HCT116 (cell line): ENCODE measurements around the gene MPZL2.

ENCODE experiments used
- CTCF ChIP-seq, 3 experiments: fragments of 200-600 bp in 1 of 3; sonication (generic) in 1 of 3; IDR thresholded peaks in 2 of 3; conservative IDR thresholded peaks in 1 of 3; 2 replicates each; pipeline ENCODE4 v1.5.1; 2012 to 2017; ENCODE audit warnings: low read depth in 2 of 3, low read length in 2 of 3, antibody characterized with exemption in 1 of 3, borderline replicate concordance in 1 of 3, control low read depth in 1 of 3, mild to moderate bottlenecking in 1 of 3, mixed read lengths in 1 of 3, mixed run types in 1 of 3, moderate library complexity in 1 of 3; ENCODE audit not compliant: insufficient read depth in 1 of 3
- TCF7L2 ChIP-seq: IDR thresholded peaks from 2 replicates; pipeline ENCODE4 v1.7.0; 2011; ENCODE audit warnings: borderline replicate concordance, inconsistent platforms; ENCODE audit not compliant: insufficient read depth, insufficient read length; ENCODE audit errors: extremely low read depth
- TF ChIP-seq, protein P1 (sequence below): IDR thresholded peaks from 2 replicates; pipeline ENCODE4 v1.6.1; 2011; ENCODE audit warnings: mild to moderate bottlenecking, low read length, moderate library complexity; ENCODE audit not compliant: insufficient replicate concordance; ENCODE audit errors: extremely low read depth
- TF ChIP-seq, protein P2 (sequence below): IDR thresholded peaks from 2 replicates; pipeline ENCODE4 v1.6.1; 2012

GRCh38 chr11:118211006-118211405 is 53.1 kb downstream of the MPZL2 start:
- TF ChIP-seq, protein P1, sequence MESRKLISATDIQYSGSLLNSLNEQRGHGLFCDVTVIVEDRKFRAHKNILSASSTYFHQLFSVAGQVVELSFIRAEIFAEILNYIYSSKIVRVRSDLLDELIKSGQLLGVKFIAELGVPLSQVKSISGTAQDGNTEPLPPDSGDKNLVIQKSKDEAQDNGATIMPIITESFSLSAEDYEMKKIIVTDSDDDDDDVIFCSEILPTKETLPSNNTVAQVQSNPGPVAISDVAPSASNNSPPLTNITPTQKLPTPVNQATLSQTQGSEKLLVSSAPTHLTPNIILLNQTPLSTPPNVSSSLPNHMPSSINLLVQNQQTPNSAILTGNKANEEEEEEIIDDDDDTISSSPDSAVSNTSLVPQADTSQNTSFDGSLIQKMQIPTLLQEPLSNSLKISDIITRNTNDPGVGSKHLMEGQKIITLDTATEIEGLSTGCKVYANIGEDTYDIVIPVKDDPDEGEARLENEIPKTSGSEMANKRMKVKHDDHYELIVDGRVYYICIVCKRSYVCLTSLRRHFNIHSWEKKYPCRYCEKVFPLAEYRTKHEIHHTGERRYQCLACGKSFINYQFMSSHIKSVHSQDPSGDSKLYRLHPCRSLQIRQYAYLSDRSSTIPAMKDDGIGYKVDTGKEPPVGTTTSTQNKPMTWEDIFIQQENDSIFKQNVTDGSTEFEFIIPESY: no peak
- TF ChIP-seq, protein P2, sequence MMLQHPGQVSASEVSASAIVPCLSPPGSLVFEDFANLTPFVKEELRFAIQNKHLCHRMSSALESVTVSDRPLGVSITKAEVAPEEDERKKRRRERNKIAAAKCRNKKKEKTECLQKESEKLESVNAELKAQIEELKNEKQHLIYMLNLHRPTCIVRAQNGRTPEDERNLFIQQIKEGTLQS: no peak
- TF ChIP-seq CTCF (IDR thresholded peaks at IDR 0.05 in 2 of 3, conservative IDR thresholded peaks at IDR 0.05 in 1 of 3; ENCODE audit: borderline replicate concordance in 1 of 3, insufficient read depth in 1 of 3, low read depth in 2 of 3, low read length in 2 of 3) (no peak), TCF7L2 (no peak)
